Smooth muscle cell (in vitro differentiated cells): ENCODE data around the gene ADCY7. TPM values are rescaled to one million over a fixed set of nuclear protein-coding genes. Genes with fewer than 3 reads are reported as not detected.

Experiments used
- DNase-seq: peaks from one replicate; lab custom pipeline; 2025; ENCODE audit not compliant: unreplicated experiment; lab: John Stamatoyannopoulos, UW
- H2AFZ ChIP-seq: fragments of 200-600 bp; sonication (generic); 2 replicates; pipeline ENCODE4 v1.6.0; 2016; ENCODE audit warnings: antibody characterized with exemption, low read depth, mild to moderate bottlenecking
- H3F3A ChIP-seq: fragments of 200-600 bp; sonication (generic); 2 replicates; pipeline ENCODE4 v1.6.0; 2017; ENCODE audit warnings: antibody characterized with exemption, low read depth
- H3K27ac ChIP-seq: fragments of 200-600 bp; sonication (generic); 2 replicates; pipeline ENCODE4 v1.5.1; 2016; ENCODE audit warnings: low read depth, mild to moderate bottlenecking
- H3K27me3 ChIP-seq: fragments of 200-600 bp; sonication (generic); 2 replicates; pipeline ENCODE4 v1.6.1; 2016; ENCODE audit warnings: low read depth, mild to moderate bottlenecking
- H3K36me3 ChIP-seq: fragments of 200-600 bp; sonication (generic); 2 replicates; pipeline ENCODE4 v1.5.1; 2016; ENCODE audit warnings: low read depth
- H3K4me1 ChIP-seq: fragments of 200-600 bp; sonication (generic); 2 replicates; pipeline ENCODE4 v1.5.1; 2016; ENCODE audit warnings: low read depth
- H3K4me2 ChIP-seq: fragments of 200-600 bp; sonication (generic); 2 replicates; pipeline ENCODE4 v1.6.0; 2016; ENCODE audit warnings: mild to moderate bottlenecking
- H3K4me3 ChIP-seq: fragments of 200-600 bp; sonication (generic); 2 replicates; pipeline ENCODE4 v1.5.1; 2016; ENCODE audit warnings: mild to moderate bottlenecking
- H3K79me2 ChIP-seq: fragments of 200-600 bp; sonication (generic); 2 replicates; pipeline ENCODE4 v1.6.0; 2016; ENCODE audit warnings: low read depth, mild to moderate bottlenecking
- H3K9ac ChIP-seq: fragments of 200-600 bp; sonication (generic); 2 replicates; pipeline ENCODE4 v1.6.0; 2016; ENCODE audit warnings: low read depth
- H3K9me3 ChIP-seq: fragments of 200-600 bp; sonication (generic); replicated peaks from 2 replicates; pipeline ENCODE4 v1.5.1; 2016; ENCODE audit warnings: low read depth
- H4K20me1 ChIP-seq: fragments of 200-600 bp; sonication (generic); 2 replicates; pipeline ENCODE4 v1.6.0; 2016; ENCODE audit warnings: low read depth
- CTCF ChIP-seq: fragments of 200-600 bp; sonication (generic); IDR thresholded peaks from 2 replicates; pipeline ENCODE4 v1.5.1; 2017; ENCODE audit warnings: borderline replicate concordance, mild to moderate bottlenecking, antibody characterized with exemption; ENCODE audit not compliant: insufficient read depth, poor library complexity, severe bottlenecking
- WGBS: methylation state at CpG from one replicate; pipeline ENCODE4 v1.1.7; 2016; ENCODE audit warnings: low lambda C conversion rate; 5-methylcytosine and 5-hydroxymethylcytosine counted together
- polyA plus RNA-seq: library from polyadenylated mRNA; unstranded; fragments of >200 nt; fragmentation: Nextera tagmentation; extraction: Ambion mirVana; gene quantifications from 2 replicates; pipeline ENCODE4 v1.2.1, GENCODE V29; 2016
- total RNA-seq: library from RNA; depleted of rRNA; stranded (reverse); fragments of >200 nt; gene quantifications from 2 replicates; pipeline ENCODE4 v1.2.3, GENCODE V29; 2014

The ADCY7 gene
- total and polyA plus RNA-seq, 2 experiments from 2014 or later = 28.1 to 31.6 TPM

GRCh38 chr16:50282010-50282538 lies 15.7 kb downstream of the ADCY7 start:
- H2AFZ ChIP-seq = no peak overlapping the region
- no peak overlapping the region for H3K9ac ChIP-seq
- peaks cover 75% of the 10 kb centered on the region for H4K20me1 ChIP-seq
- no peak overlapping the region for H3K27ac ChIP-seq
- no peaks in the 10 kb centered on the region for H3K36me3 ChIP-seq
- TF ChIP-seq CTCF = no peak
- no peak overlapping the region for H3K4me3 ChIP-seq
- WGBS = 60% methylated on average over 7 of the region's 7 CpGs
- no peak for DNase-seq
- peaks cover 6% of the 10 kb centered on the region for H3K4me1 ChIP-seq
- H3K79me2 ChIP-seq = peaks cover 10% of the 10 kb centered on the region
- H3K9me3 ChIP-seq = no peaks in the 10 kb centered on the region
- peak overlapping the region; percentile 44 for H3K4me2 ChIP-seq
- no peaks in the 10 kb centered on the region for H3K27me3 ChIP-seq
- no peaks in the 10 kb centered on the region for H3F3A ChIP-seq

- no peak overlapping the region for H3K27ac ChIP-seq
- H3F3A ChIP-seq = no peaks in the 10 kb centered on the region
- H4K20me1 ChIP-seq = peaks cover 75% of the 10 kb centered on the region
- H3K27me3 ChIP-seq = no peaks in the 10 kb centered on the region
- no peak for DNase-seq
- peaks cover 6% of the 10 kb centered on the region for H3K4me1 ChIP-seq
- TF ChIP-seq CTCF = no peak
- H3K4me2 ChIP-seq = no peak overlapping the region
- H3K9ac ChIP-seq = no peak overlapping the region
- no peaks in the 10 kb centered on the region for H3K9me3 ChIP-seq
- no peak overlapping the region for H2AFZ ChIP-seq
- no peak overlapping the region for H3K4me3 ChIP-seq
- no peaks in the 10 kb centered on the region for H3K36me3 ChIP-seq
- peaks cover 10% of the 10 kb centered on the region for H3K79me2 ChIP-seq
- 94% methylated on average over 9 of the region's 9 CpGs for WGBS
Observed at GRCh38 chr16:50282955-50283631, 16.7 kb downstream of the ADCY7 start.

GRCh38 chr16:50284131-50284911 lies 18.0 kb downstream of the ADCY7 start:
- Histone ChIP-seq H3K27me3 (no peaks in the 10 kb centered on the region), H3K4me2 (no peak overlapping the region), H3K9ac (no peak overlapping the region), H3K79me2 (peaks cover 4% of the 10 kb centered on the region), H3K4me1 (peaks cover 6% of the 10 kb centered on the region), H3K36me3 (no peaks in the 10 kb centered on the region), H4K20me1 (peaks cover 75% of the 10 kb centered on the region), H3K27ac (no peak overlapping the region), H3K9me3 (no peaks in the 10 kb centered on the region), H3F3A (no peaks in the 10 kb centered on the region), H2AFZ (no peak overlapping the region), H3K4me3 (no peak overlapping the region)
- WGBS = 86% methylated on average over 14 of the region's 14 CpGs
- no peak for TF ChIP-seq CTCF
- no peak for DNase-seq
